ENCODE measurements around the gene SRP14. TPM values are rescaled to one million over a fixed set of nuclear protein-coding genes. Genes with fewer than 3 reads are reported as not detected.

The SRP14 gene
- total RNA-seq, 1 experiment from 2014 or later = 223 TPM

- BruUV-seq (replicated peaks) = no TSS peak
- TF ChIP-seq CTCF (IDR thresholded peaks at IDR 0.05; ENCODE audit: insufficient read depth in 1 of 2, low read depth in 1 of 2, low read length in 1 of 2, severe bottlenecking in 1 of 2, unreplicated experiment in 1 of 2) = no peak
- Histone ChIP-seq H3K36me3 (ENCODE audit: control insufficient read depth, insufficient read depth, low read length) (no peaks in the 10 kb centered on the region; the same call in 1 of the 2 replicates), H3K4me3 (ENCODE audit: low read depth, low read length) (no peak overlapping the region), H3K27me3 (replicated peaks; ENCODE audit: control insufficient read depth, insufficient read depth, low read length) (no peaks in the 10 kb centered on the region), H3K4me1 (no peaks in the 10 kb centered on the region), H3K9me3 (no peaks in the 10 kb centered on the region)
- no peak overlapping the region for H3K27ac Mint-ChIP-seq (ENCODE audit: unreplicated experiment)
- H3K4me1 Mint-ChIP-seq (ENCODE audit: low read depth, unreplicated experiment) = no peaks in the 10 kb centered on the region
- H3K27me3 Mint-ChIP-seq (ENCODE audit: insufficient read depth, unreplicated experiment) = no peaks in the 10 kb centered on the region
- intact Hi-C loops (cut with micrococcal nuclease; ENCODE audit: unreplicated experiment) = no loop called here
- CTCF ChIA-PET = interaction anchor here (0.6 kb wide), 1 partner anchor 19 kb away, joined by 3 read pairs; no protein-coding TSS in a partner anchor
- POLR2A ChIA-PET = no interaction called here
- H3K4me3 Mint-ChIP-seq (ENCODE audit: unreplicated experiment) = no peak overlapping the region
- no peaks in the 10 kb centered on the region for H3K36me3 Mint-ChIP-seq (ENCODE audit: insufficient read depth, unreplicated experiment)
- DNase-seq = no peak
- H3K9me3 Mint-ChIP-seq (ENCODE audit: unreplicated experiment) = no peaks in the 10 kb centered on the region
These were observed 30.5 kb upstream of the SRP14 start for GRCh38 chr15:40069178-40070165.

GRCh38 chr15:40067921-40068624 lies 29.1 kb upstream of the SRP14 start:
- no peak for DNase-seq
- no peak overlapping the region for H3K4me3 Mint-ChIP-seq (ENCODE audit: unreplicated experiment)
- intact Hi-C loops (cut with micrococcal nuclease; ENCODE audit: unreplicated experiment) = no loop called here
- no peaks in the 10 kb centered on the region for H3K4me1 Mint-ChIP-seq (ENCODE audit: low read depth, unreplicated experiment)
- no peak for TF ChIP-seq CTCF (IDR thresholded peaks at IDR 0.05; ENCODE audit: insufficient read depth in 1 of 2, low read depth in 1 of 2, low read length in 1 of 2, severe bottlenecking in 1 of 2, unreplicated experiment in 1 of 2)
- H3K27me3 Mint-ChIP-seq (ENCODE audit: insufficient read depth, unreplicated experiment) = no peaks in the 10 kb centered on the region
- ChIA-PET CTCF (interaction anchor here (0.6 to 1.6 kb wide), 2 partner anchors 39 to 234 kb away, joined by 3 read pairs; no protein-coding TSS in a partner anchor), POLR2A (interaction anchor here (0.6 kb wide), 1 partner anchor 262 kb away, joined by 4 read pairs; no protein-coding TSS in a partner anchor)
- no TSS peak for BruUV-seq (replicated peaks)
- no peaks in the 10 kb centered on the region for H3K36me3 Mint-ChIP-seq (ENCODE audit: insufficient read depth, unreplicated experiment)
- Histone ChIP-seq H3K4me3 (ENCODE audit: low read depth, low read length) (no peak overlapping the region), H3K9me3 (no peaks in the 10 kb centered on the region), H3K36me3 (ENCODE audit: control insufficient read depth, insufficient read depth, low read length) (no peaks in the 10 kb centered on the region; the same call in 1 of the 2 replicates), H3K4me1 (no peaks in the 10 kb centered on the region), H3K27me3 (replicated peaks; ENCODE audit: control insufficient read depth, insufficient read depth, low read length) (no peaks in the 10 kb centered on the region)
- H3K27ac Mint-ChIP-seq (ENCODE audit: unreplicated experiment) = no peak overlapping the region
- no peaks in the 10 kb centered on the region for H3K9me3 Mint-ChIP-seq (ENCODE audit: unreplicated experiment)

DNA sequence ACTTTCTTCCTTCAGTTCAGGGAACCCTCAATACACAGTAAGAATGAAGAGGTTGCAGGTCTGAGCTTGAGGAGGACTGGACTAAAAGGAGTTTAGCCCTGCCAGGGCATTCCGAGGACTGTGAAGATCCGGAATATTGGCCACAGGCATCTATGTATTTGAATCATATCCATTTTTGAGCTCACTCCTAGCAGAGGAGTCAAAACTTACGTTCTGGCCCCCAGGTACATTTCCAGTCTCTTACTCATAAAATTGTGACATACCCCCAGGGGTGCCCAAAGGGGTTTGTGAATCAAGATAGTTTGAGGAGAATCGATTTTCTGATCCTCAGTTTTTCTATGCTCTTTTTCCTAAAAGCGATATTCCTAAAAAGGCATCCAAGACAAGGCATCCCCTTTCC lies 27.6 kb upstream of the SRP14 start:
- Histone ChIP-seq H3K36me3 (ENCODE audit: control insufficient read depth, insufficient read depth, low read length) (no peaks in the 10 kb centered on the region), H3K27me3 (replicated peaks; ENCODE audit: control insufficient read depth, insufficient read depth, low read length) (no peaks in the 10 kb centered on the region), H3K9me3 (no peaks in the 10 kb centered on the region), H3K4me1 (no peaks in the 10 kb centered on the region), H3K4me3 (ENCODE audit: low read depth, low read length) (no peak overlapping the region)
- no peaks in the 10 kb centered on the region for H3K4me1 Mint-ChIP-seq (ENCODE audit: low read depth, unreplicated experiment)
- no peaks in the 10 kb centered on the region for H3K36me3 Mint-ChIP-seq (ENCODE audit: insufficient read depth, unreplicated experiment)
- POLR2A ChIA-PET = no interaction called here
- H3K9me3 Mint-ChIP-seq (ENCODE audit: unreplicated experiment) = no peaks in the 10 kb centered on the region
- TF ChIP-seq CTCF (IDR thresholded peaks at IDR 0.05; ENCODE audit: insufficient read depth in 1 of 2, low read depth in 1 of 2, low read length in 1 of 2, severe bottlenecking in 1 of 2, unreplicated experiment in 1 of 2) = no peak
- no peak for DNase-seq
- no peak overlapping the region for H3K27ac Mint-ChIP-seq (ENCODE audit: unreplicated experiment)
- CTCF ChIA-PET = interaction anchor here (1.6 kb wide), 1 partner anchor 40 kb away, joined by 3 read pairs; no protein-coding TSS in a partner anchor
- no peak overlapping the region for H3K4me3 Mint-ChIP-seq (ENCODE audit: unreplicated experiment)
- intact Hi-C loops (cut with micrococcal nuclease; ENCODE audit: unreplicated experiment) = no loop called here
- no TSS peak for BruUV-seq (replicated peaks)
- no peaks in the 10 kb centered on the region for H3K27me3 Mint-ChIP-seq (ENCODE audit: insufficient read depth, unreplicated experiment)

All from Caco-2 (cell line).